D721Med (cell line): ENCODE data around the gene SBF2.

Experiments
- DNase-seq: peaks from one replicate; pipeline ENCODE4 v3.0.0; 2011; ENCODE audit warnings: low spot score; ENCODE audit not compliant: insufficient read length
- FAIRE-seq: peaks from 2 replicates; lab custom pipeline; 2011; peaks lifted over from hg19 to GRCh38; lab: Jason Lieb, UNC
- CTCF ChIP-seq: IDR thresholded peaks from 2 replicates; pipeline ENCODE4 v1.5.1; 2012; ENCODE audit warnings: mild to moderate bottlenecking, control low read depth; ENCODE audit not compliant: insufficient read depth; ENCODE audit errors: missing control alignments

Gene SBF2

GRCh38 chr11:9858822-9859221 lies 435.2 kb downstream of the SBF2 start:
- no peak for TF ChIP-seq CTCF
- no peak for DNase-seq
- FAIRE-seq = no peak

- TF ChIP-seq CTCF = no peak
- DNase-seq = no peak
- FAIRE-seq = no peak
Observed at GRCh38 chr11:9858218-9858617, 435.8 kb downstream of the SBF2 start.

GRCh38 chr11:9855579-9856287 lies 438.3 kb downstream of the SBF2 start:
- DNase-seq (no peak), FAIRE-seq (no peak)
- TF ChIP-seq CTCF = no peak

- FAIRE-seq (no peak), DNase-seq (no peak)
- TF ChIP-seq CTCF = no peak
Observed at GRCh38 chr11:9853929-9854552, 440.0 kb downstream of the SBF2 start.

- DNase-seq = no peak
- FAIRE-seq = no peak
- TF ChIP-seq CTCF = no peak
Observed at GRCh38 chr11:9852465-9852864, 441.6 kb downstream of the SBF2 start.

- no peak for FAIRE-seq
- no peak for TF ChIP-seq CTCF
- DNase-seq = no peak
Observed at GRCh38 chr11:9851366-9851765, 442.7 kb downstream of the SBF2 start.

GRCh38 chr11:9850224-9850895 lies 443.7 kb downstream of the SBF2 start:
- DNase-seq (no peak), FAIRE-seq (no peak)
- TF ChIP-seq CTCF = no peak
